B cell (primary cell): ENCODE data around the gene TWNK. TPM values are rescaled to one million over a fixed set of nuclear protein-coding genes. Genes with fewer than 3 reads are reported as not detected.

Experiments used
- ATAC-seq: fragments of 200-7000 bp; cut with Tn5 transposase; one replicate; pipeline ENCODE4 v1.10.0; 2021; ENCODE audit warnings: low read depth, mild to moderate bottlenecking, moderate number of reproducible peaks, moderate library complexity
- CTCF ChIA-PET: fragments of 350-600 bp; sonication (Branson Sonifier 250); formaldehyde crosslinking; loops from one replicate; lab custom pipeline; 2021; ENCODE audit warnings: antibody characterized with exemption, inconsistent platforms; lab: Charles Lee
- POLR2A ChIA-PET: fragments of 350-600 bp; sonication (Branson Sonifier 250); formaldehyde crosslinking; loops from one replicate; lab custom pipeline; 2021; ENCODE audit warnings: antibody characterized with exemption; lab: Charles Lee
- DNase-seq: peaks from one replicate; pipeline ENCODE4 v3.0.0; 2013
- H2AFZ ChIP-seq: 2 replicates; pipeline ENCODE4 v1.6.1; 2012; ENCODE audit warnings: mild to moderate bottlenecking, low read depth, low read length; ENCODE audit not compliant: insufficient read depth, poor library complexity, severe bottlenecking
- H3K27ac ChIP-seq, 2 donors: 1 replicate in 1 of 2; 2 replicates in 1 of 2; pipeline ENCODE4 v1.5.1; 2012 to 2013; ENCODE audit warnings: low read length in 2 of 2, mild to moderate bottlenecking in 2 of 2, moderate library complexity in 1 of 2
- H3K27me3 ChIP-seq, 4 experiments: fragments of 200-600 bp in 1 of 4; sonication (generic) in 1 of 4; replicated peaks in 1 of 4; 1 replicate in 2 of 4; 2 replicates in 2 of 4; pipeline versions ENCODE4 v1.6.1 to v1.7.0; 2013 to 2016; ENCODE audit warnings: low read length in 3 of 4, mild to moderate bottlenecking in 2 of 4, mixed read lengths in 1 of 4, moderate library complexity in 1 of 4; ENCODE audit not compliant: insufficient read depth in 4 of 4, control insufficient read depth in 3 of 4; ENCODE audit errors: control extremely low read depth in 1 of 4
- H3K36me3 ChIP-seq, 2 experiments: replicated peaks in 1 of 2; 1 replicate in 1 of 2; 2 replicates in 1 of 2; pipeline versions ENCODE4 v1.6.1 to v1.7.1; 2013; ENCODE audit warnings: low read length in 1 of 2; ENCODE audit not compliant: insufficient read depth in 2 of 2, control insufficient read depth in 1 of 2; ENCODE audit errors: control extremely low read depth in 1 of 2, extremely low read depth in 1 of 2
- H3K4me1 ChIP-seq, 2 donors: fragments of 200-600 bp in 1 of 2; sonication (generic) in 1 of 2; 1 replicate in 1 of 2; 2 replicates in 1 of 2; pipeline versions ENCODE4 v1.5.1 to v1.6.1; 2013 to 2017; ENCODE audit warnings: low read length in 2 of 2; ENCODE audit not compliant: control insufficient read depth in 2 of 2, insufficient read depth in 2 of 2
- H3K4me2 ChIP-seq: replicated peaks from 2 replicates; pipeline ENCODE3; 2012; ENCODE audit warnings: mild to moderate bottlenecking, low read depth, low read length; ENCODE audit not compliant: poor library complexity, severe bottlenecking
- H3K4me3 ChIP-seq, 5 experiments: fragments of 200-600 bp in 1 of 5; sonication (generic) in 1 of 5; 1 replicate in 3 of 5; 2 replicates in 2 of 5; pipeline versions ENCODE4 v1.5.1 to v1.7.0; 2011 to 2016; ENCODE audit warnings: low read length in 4 of 5, mild to moderate bottlenecking in 4 of 5, low read depth in 2 of 5, control low read depth in 1 of 5, moderate library complexity in 1 of 5; ENCODE audit not compliant: insufficient read depth in 1 of 5; ENCODE audit errors: control extremely low read depth in 1 of 5, extremely low read depth in 1 of 5
- H3K79me2 ChIP-seq: fragments of 200-600 bp; sonication (generic); one replicate; pipeline ENCODE4 v1.6.0; 2016; ENCODE audit warnings: low read length; ENCODE audit not compliant: control insufficient read depth, insufficient read depth
- H3K9ac ChIP-seq: fragments of 200-600 bp; sonication (generic); 2 replicates; pipeline ENCODE4 v1.6.1; 2017; ENCODE audit warnings: mild to moderate bottlenecking, low read length, moderate library complexity
- H3K9me3 ChIP-seq, 3 donors: one replicate each; pipeline versions ENCODE4 v1.6.1 to v1.7.1; 2013; ENCODE audit warnings: low read length in 2 of 3; ENCODE audit not compliant: control insufficient read depth in 2 of 3, insufficient read depth in 1 of 3; ENCODE audit errors: control extremely low read depth in 1 of 3
- H4K20me1 ChIP-seq: 2 replicates; pipeline ENCODE4 v1.6.0; 2012; ENCODE audit warnings: mild to moderate bottlenecking, low read length; ENCODE audit not compliant: insufficient read depth, control insufficient read depth, poor library complexity, severe bottlenecking
- H3K27ac Mint-ChIP-seq: one replicate; pipeline ENCODE4 v1.8.0; 2021; ENCODE audit warnings: mixed read lengths
- H3K27me3 Mint-ChIP-seq: one replicate; pipeline ENCODE4 v1.8.0; 2021; ENCODE audit warnings: mixed read lengths
- H3K4me1 Mint-ChIP-seq: one replicate; pipeline ENCODE4 v1.8.0; 2021; ENCODE audit warnings: mixed read lengths
- H3K4me3 Mint-ChIP-seq: one replicate; pipeline ENCODE4 v1.8.0; 2021; ENCODE audit warnings: mixed read lengths
- H3K9me3 Mint-ChIP-seq: one replicate; pipeline ENCODE4 v1.8.0; 2022; ENCODE audit warnings: mixed read lengths; ENCODE audit not compliant: insufficient read depth
- CTCF ChIP-seq: fragments of 200-600 bp; IDR thresholded peaks from one replicate; pipeline ENCODE4 v1.8.0; 2022; ENCODE audit warnings: antibody characterized with exemption, mild to moderate bottlenecking
- EZH2 ChIP-seq: IDR thresholded peaks from 2 replicates; pipeline ENCODE4 v1.6.1; 2012; ENCODE audit warnings: borderline replicate concordance, low read depth, mild to moderate bottlenecking, moderate library complexity, low read length; ENCODE audit not compliant: insufficient read depth, poor library complexity, severe bottlenecking
- WGBS: methylation state at CpG from one replicate; pipeline ENCODE4 v1.1.5; 2013; ENCODE audit warnings: missing lambda C conversion rate; ENCODE audit not compliant: insufficient coverage; 5-methylcytosine and 5-hydroxymethylcytosine counted together
- intact Hi-C: fragments of 100-400 bp; cut with micrococcal nuclease; formaldehyde crosslinking; loops from one replicate; pipeline ENCODE4 v1.10.0; 2022
- polyA plus RNA-seq: library from polyadenylated mRNA; depleted of rRNA; stranded (reverse); fragments of >200 nt; gene quantifications from 2 replicates; pipeline ENCODE4 v1.2.3, GENCODE V29; 2012
- total RNA-seq, 2 donors: library from RNA; stranded (reverse); fragments of 120-200 nt in 1 of 2; gene quantifications; 1 replicate in 1 of 2; 2 replicates in 1 of 2; pipeline versions ENCODE4 v1.2.3 to v1.2.4, GENCODE V29; 2013 to 2022

TWNK gene
- total and polyA plus RNA-seq, 2 donors (not counting 1 experiment from before 2014, with no cell fraction given) = 7.2 to 11.8 TPM

- intact Hi-C loops = loop anchor here (1.0 to 5.0 kb wide), 4 partner anchors 14 to 1377 kb away; partner anchors contain the start of genes PDZD7, SFXN3 and SLC25A28
- no peaks in the 10 kb centered on the region for H3K9me3 ChIP-seq
- Mint-ChIP-seq H3K4me1 (peaks cover 29% of the 10 kb centered on the region), H3K9me3 (no peaks in the 10 kb centered on the region), H3K4me3 (peak overlapping the region; percentile 95), H3K27me3 (no peaks in the 10 kb centered on the region), H3K27ac (peak overlapping the region; percentile 96)
- DNase-seq = peak; percentile 88
- peak overlapping the region; percentile 95 for H3K4me2 ChIP-seq
- peaks cover 22 to 34% of the 10 kb centered on the region in 2 donors for H3K4me1 ChIP-seq
- whole genome bisulfite sequencing = under 1% methylated on average over 83 of the region's 83 CpGs
- no peaks in the 10 kb centered on the region for H3K79me2 ChIP-seq
- H3K36me3 ChIP-seq = peaks cover 0 to 9% of the 10 kb centered on the region in 2 experiments
- POLR2A ChIA-PET = interaction anchor here (1.1 to 2.4 kb wide), 2 partner anchors 19 to 86 kb away, joined by 3 to 9 read pairs; partner anchors contain the start of gene SLF2
- peaks cover 25% of the 10 kb centered on the region for H4K20me1 ChIP-seq
- peak overlapping the region; percentile 81 for H3K9ac ChIP-seq
- H3K27me3 ChIP-seq = peaks cover 0 to 2% (median 0%) of the 10 kb centered on the region in 4 experiments
- peak overlapping the region; percentile 37 to 89 (median 86) for H3K4me3 ChIP-seq
- peak overlapping the region; percentile 84 to 87 for H3K27ac ChIP-seq
- TF ChIP-seq CTCF (peak; percentile 88), EZH2 (no peak)
- peak; percentile 59 for ATAC-seq
- H2AFZ ChIP-seq = peak overlapping the region; percentile 81
- CTCF ChIA-PET = interaction anchor here (0.7 to 8.4 kb wide), 11 partner anchors 9 to 44 kb away, joined by 3 to 70 read pairs (median 7); partner anchors contain the start of genes MRPL43, SEMA4G and TWNK
Observed at GRCh38 chr10:100998991-100999741, 11.8 kb downstream of the TWNK start.
